Neural progenitor cell (in vitro differentiated cells): ENCODE results near the gene SDR9C7. TPM values are rescaled to one million over a fixed set of nuclear protein-coding genes. Genes with fewer than 3 reads are reported as not detected.
"Not testable (repeated sequence)": the region's sequence is repeated elsewhere in the genome, so short reads cannot be mapped to it uniquely, and the experiment has no call there.

Experiments
- DNase-seq: peaks from one replicate; pipeline ENCODE4 v3.0.0-alpha.2; 2016; ENCODE audit warnings: low spot score
- H2AFZ ChIP-seq: fragments of 200-600 bp; sonication (generic); replicated peaks from 2 replicates; pipeline ENCODE4 v1.6.1; 2016; ENCODE audit warnings: antibody characterized with exemption
- H3F3A ChIP-seq: fragments of 200-600 bp; sonication (generic); 2 replicates; pipeline ENCODE4 v1.6.1; 2016; ENCODE audit warnings: antibody characterized with exemption, low read depth
- H3K27ac ChIP-seq: fragments of 200-600 bp; sonication (generic); 2 replicates; pipeline ENCODE4 v1.5.1; 2016; ENCODE audit warnings: mild to moderate bottlenecking
- H3K27me3 ChIP-seq: fragments of 200-600 bp; sonication (generic); 2 replicates; pipeline ENCODE4 v1.6.1; 2016; ENCODE audit warnings: mild to moderate bottlenecking, moderate library complexity
- H3K36me3 ChIP-seq: fragments of 200-600 bp; sonication (generic); 2 replicates; pipeline ENCODE4 v1.5.1; 2016
- H3K4me1 ChIP-seq: fragments of 200-600 bp; sonication (generic); 2 replicates; pipeline ENCODE4 v1.6.1; 2016; ENCODE audit warnings: mixed run types
- H3K4me2 ChIP-seq: fragments of 200-600 bp; sonication (generic); 2 replicates; pipeline ENCODE4 v1.6.1; 2016
- H3K4me3 ChIP-seq: fragments of 200-600 bp; sonication (generic); 2 replicates; pipeline ENCODE4 v1.5.1; 2016
- H3K79me2 ChIP-seq: fragments of 200-600 bp; sonication (generic); 2 replicates; pipeline ENCODE4 v1.6.1; 2016; ENCODE audit warnings: low read depth
- H3K9ac ChIP-seq: fragments of 200-600 bp; sonication (generic); 2 replicates; pipeline ENCODE4 v1.6.1; 2016
- H3K9me3 ChIP-seq: fragments of 200-600 bp; sonication (generic); 2 replicates; pipeline ENCODE4 v1.5.1; 2016; ENCODE audit warnings: low read depth
- H4K20me1 ChIP-seq: fragments of 200-600 bp; sonication (generic); 2 replicates; pipeline ENCODE4 v1.6.1; 2016; ENCODE audit warnings: low read depth
- H3K27ac Mint-ChIP-seq: 3 replicates; pipeline ENCODE4 v1.8.0; 2021; ENCODE audit warnings: mixed read lengths
- H3K27me3 Mint-ChIP-seq: 2 replicates; pipeline ENCODE4 v1.8.0; 2022; ENCODE audit warnings: low read depth, mild to moderate bottlenecking, inconsistent platforms, moderate library complexity, mixed read lengths; ENCODE audit not compliant: insufficient read depth
- H3K36me3 Mint-ChIP-seq: 3 replicates; pipeline ENCODE4 v1.8.0; 2021; ENCODE audit warnings: mixed read lengths
- H3K4me1 Mint-ChIP-seq: 3 replicates; pipeline ENCODE4 v1.8.0; 2021; ENCODE audit warnings: mixed read lengths
- H3K4me3 Mint-ChIP-seq: 3 replicates; pipeline ENCODE4 v1.8.0; 2021; ENCODE audit warnings: mild to moderate bottlenecking, moderate library complexity, mixed read lengths
- H3K9me3 Mint-ChIP-seq: 3 replicates; pipeline ENCODE4 v1.8.0; 2020; ENCODE audit warnings: mixed read lengths
- CTCF ChIP-seq: fragments of 200-600 bp; sonication (generic); IDR thresholded peaks from 2 replicates; pipeline ENCODE4 v1.5.1; 2017; ENCODE audit warnings: antibody characterized with exemption, mild to moderate bottlenecking
- EZH2 ChIP-seq: fragments of 200-600 bp; sonication (generic); IDR thresholded peaks from 2 replicates; pipeline ENCODE4 v1.6.1; 2017; ENCODE audit warnings: antibody characterized with exemption, mild to moderate bottlenecking, moderate library complexity
- EZH2phosphoT487 ChIP-seq: fragments of 200-600 bp; sonication (generic); IDR thresholded peaks from 2 replicates; pipeline ENCODE4 v1.6.1; 2017; ENCODE audit warnings: antibody characterized with exemption
- total RNA-seq: library from RNA; depleted of rRNA; stranded (reverse); fragments of >200 nt; gene quantifications from 2 replicates; pipeline ENCODE4 v1.2.3, GENCODE V29; 2015; ENCODE audit warnings: low replicate concordance

SDR9C7 gene
- total RNA-seq, 1 donor from 2014 or later, result 0.32 TPM

GRCh38 chr12:56914724-56915123 is 19.5 kb downstream of the SDR9C7 start:
- H3K27ac Mint-ChIP-seq, result no peak overlapping the region
- Histone ChIP-seq H3K27me3 (no peaks in the 10 kb centered on the region), H3K27ac (no peak overlapping the region), H2AFZ (no peak overlapping the region), H3K36me3 (no peaks in the 10 kb centered on the region), H3F3A (no peaks in the 10 kb centered on the region), H3K9ac (no peak overlapping the region), H3K4me3 (no peak overlapping the region), H3K4me2 (no peak overlapping the region), H4K20me1 (no peaks in the 10 kb centered on the region), H3K9me3 (peaks cover 4% of the 10 kb centered on the region), H3K4me1 (no peaks in the 10 kb centered on the region), H3K79me2 (no peaks in the 10 kb centered on the region)
- no peak for DNase-seq
- H3K9me3 Mint-ChIP-seq, result peaks cover 15% of the 10 kb centered on the region
- no peak overlapping the region for H3K4me3 Mint-ChIP-seq
- no peaks in the 10 kb centered on the region for H3K36me3 Mint-ChIP-seq
- peaks cover 16% of the 10 kb centered on the region for H3K27me3 Mint-ChIP-seq
- TF ChIP-seq CTCF, result no peak
- no peak for TF ChIP-seq EZH2
- TF ChIP-seq EZH2phosphoT487, result no peak
- no peaks in the 10 kb centered on the region for H3K4me1 Mint-ChIP-seq

- Mint-ChIP-seq H3K27me3 (peaks cover 16% of the 10 kb centered on the region), H3K9me3 (peaks cover 19% of the 10 kb centered on the region), H3K27ac (no peak overlapping the region), H3K4me1 (no peaks in the 10 kb centered on the region), H3K4me3 (no peak overlapping the region), H3K36me3 (no peaks in the 10 kb centered on the region)
- H3K27me3 ChIP-seq, result no peaks in the 10 kb centered on the region
- H3K4me2 ChIP-seq, result no peak overlapping the region
- H2AFZ ChIP-seq, result no peak overlapping the region
- no peaks in the 10 kb centered on the region for H3K79me2 ChIP-seq
- no peaks in the 10 kb centered on the region for H3F3A ChIP-seq
- no peak for DNase-seq
- H3K36me3 ChIP-seq, result no peaks in the 10 kb centered on the region
- no peak overlapping the region for H3K4me3 ChIP-seq
- no peaks in the 10 kb centered on the region for H3K4me1 ChIP-seq
- H4K20me1 ChIP-seq, result no peaks in the 10 kb centered on the region
- H3K9ac ChIP-seq, result no peak overlapping the region
- no peak overlapping the region for H3K27ac ChIP-seq
- peaks cover 9% of the 10 kb centered on the region for H3K9me3 ChIP-seq
- TF ChIP-seq EZH2phosphoT487, result no peak
- no peak for TF ChIP-seq EZH2
- no peak for TF ChIP-seq CTCF
These were observed 20.0 kb downstream of the SDR9C7 start for GRCh38 chr12:56914256-56914655.

GRCh38 chr12:56909403-56909802 is 24.8 kb downstream of the SDR9C7 start:
- not testable (repeated sequence) for H3K36me3 Mint-ChIP-seq, H3K4me2 ChIP-seq, H3K27me3 ChIP-seq, H3K9me3 ChIP-seq, H3K36me3 ChIP-seq, H3K4me1 Mint-ChIP-seq, H4K20me1 ChIP-seq, H3K4me3 Mint-ChIP-seq, H3K4me3 ChIP-seq, H3K79me2 ChIP-seq, DNase-seq, H3K4me1 ChIP-seq, H2AFZ ChIP-seq, H3K27ac ChIP-seq, H3F3A ChIP-seq, H3K27ac Mint-ChIP-seq, H3K9ac ChIP-seq
- H3K27me3 Mint-ChIP-seq, result peaks cover 18% of the 10 kb centered on the region
- H3K9me3 Mint-ChIP-seq, result peaks cover 33% of the 10 kb centered on the region

- no peak overlapping the region for H3K9ac ChIP-seq
- peaks cover 33% of the 10 kb centered on the region for H3K9me3 Mint-ChIP-seq
- no peak overlapping the region for H3K27ac Mint-ChIP-seq
- no peaks in the 10 kb centered on the region for H3F3A ChIP-seq
- no peak overlapping the region for H2AFZ ChIP-seq
- no peaks in the 10 kb centered on the region for H4K20me1 ChIP-seq
- no peaks in the 10 kb centered on the region for H3K36me3 ChIP-seq
- no peak overlapping the region for H3K4me3 ChIP-seq
- H3K9me3 ChIP-seq, result peaks cover 14% of the 10 kb centered on the region
- H3K27ac ChIP-seq, result no peak overlapping the region
- H3K79me2 ChIP-seq, result no peaks in the 10 kb centered on the region
- no peaks in the 10 kb centered on the region for H3K27me3 ChIP-seq
- no peaks in the 10 kb centered on the region for H3K4me1 Mint-ChIP-seq
- H3K27me3 Mint-ChIP-seq, result peaks cover 20% of the 10 kb centered on the region
- H3K4me2 ChIP-seq, result no peak overlapping the region
- H3K4me1 ChIP-seq, result no peaks in the 10 kb centered on the region
- DNase-seq, result no peak
- no peaks in the 10 kb centered on the region for H3K36me3 Mint-ChIP-seq
- no peak for TF ChIP-seq EZH2phosphoT487
- no peak for TF ChIP-seq EZH2
- no peak for TF ChIP-seq CTCF
- no peak overlapping the region for H3K4me3 Mint-ChIP-seq
These were observed 26.1 kb downstream of the SDR9C7 start for GRCh38 chr12:56908136-56908535.
